PC-3 (cell line): ENCODE results near the gene LRRC74A.

Experiments used
- EZH2 ChIP-seq: fragments of 300-600 bp; sonication (generic); IDR thresholded peaks from one replicate; pipeline ENCODE4 v1.6.1; 2017; ENCODE audit warnings: antibody characterized with exemption, mild to moderate bottlenecking, low read length; ENCODE audit not compliant: unreplicated experiment
- EZH2phosphoT487 ChIP-seq: fragments of 300-600 bp; sonication (generic); IDR thresholded peaks from 2 replicates; pipeline ENCODE4 v1.6.1; 2018; ENCODE audit warnings: mild to moderate bottlenecking, antibody characterized with exemption, low read length, borderline replicate concordance
- TF ChIP-seq, protein P1 (sequence below): fragments of 300-600 bp; sonication (generic); conservative IDR thresholded peaks from 2 replicates; pipeline ENCODE4 v1.5.1; 2017; ENCODE audit warnings: antibody characterized with exemption, low read depth, mild to moderate bottlenecking, low read length

DNA sequence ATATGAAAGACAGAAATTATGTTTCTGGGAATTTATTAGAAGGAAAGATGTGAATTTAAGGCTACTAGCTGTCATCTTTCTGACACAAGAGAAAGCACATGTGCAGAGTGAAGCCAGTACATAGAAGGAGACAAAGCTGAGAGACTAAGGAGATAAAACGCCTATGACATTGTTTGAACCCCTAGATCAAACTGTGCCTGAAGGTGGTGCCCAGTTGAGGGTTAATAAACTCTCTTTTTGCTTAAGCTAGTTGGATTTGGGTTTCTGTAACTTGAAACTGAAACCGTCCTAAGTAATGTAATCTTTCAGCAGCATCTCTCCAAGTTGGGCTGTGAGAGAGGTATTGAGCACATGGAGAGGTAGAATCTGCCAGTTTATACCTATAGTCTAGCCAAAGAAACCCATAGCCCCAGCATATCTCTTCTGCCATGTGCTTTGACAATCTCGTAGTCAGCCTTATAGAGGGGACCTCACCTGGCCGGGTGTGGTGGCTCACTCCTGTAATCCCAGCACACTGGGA is 84.2 kb downstream of the LRRC74A start:
- TF ChIP-seq, protein P1, sequence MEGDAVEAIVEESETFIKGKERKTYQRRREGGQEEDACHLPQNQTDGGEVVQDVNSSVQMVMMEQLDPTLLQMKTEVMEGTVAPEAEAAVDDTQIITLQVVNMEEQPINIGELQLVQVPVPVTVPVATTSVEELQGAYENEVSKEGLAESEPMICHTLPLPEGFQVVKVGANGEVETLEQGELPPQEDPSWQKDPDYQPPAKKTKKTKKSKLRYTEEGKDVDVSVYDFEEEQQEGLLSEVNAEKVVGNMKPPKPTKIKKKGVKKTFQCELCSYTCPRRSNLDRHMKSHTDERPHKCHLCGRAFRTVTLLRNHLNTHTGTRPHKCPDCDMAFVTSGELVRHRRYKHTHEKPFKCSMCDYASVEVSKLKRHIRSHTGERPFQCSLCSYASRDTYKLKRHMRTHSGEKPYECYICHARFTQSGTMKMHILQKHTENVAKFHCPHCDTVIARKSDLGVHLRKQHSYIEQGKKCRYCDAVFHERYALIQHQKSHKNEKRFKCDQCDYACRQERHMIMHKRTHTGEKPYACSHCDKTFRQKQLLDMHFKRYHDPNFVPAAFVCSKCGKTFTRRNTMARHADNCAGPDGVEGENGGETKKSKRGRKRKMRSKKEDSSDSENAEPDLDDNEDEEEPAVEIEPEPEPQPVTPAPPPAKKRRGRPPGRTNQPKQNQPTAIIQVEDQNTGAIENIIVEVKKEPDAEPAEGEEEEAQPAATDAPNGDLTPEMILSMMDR: no peak
- TF ChIP-seq EZH2phosphoT487 (no peak), EZH2 (no peak)
